ENCODE results near the gene CKS1B.

Gene CKS1B

GRCh38 chr1:155003227-155003765 lies 28.8 kb downstream of the CKS1B start:
- no peak for DNase-seq

DNA sequence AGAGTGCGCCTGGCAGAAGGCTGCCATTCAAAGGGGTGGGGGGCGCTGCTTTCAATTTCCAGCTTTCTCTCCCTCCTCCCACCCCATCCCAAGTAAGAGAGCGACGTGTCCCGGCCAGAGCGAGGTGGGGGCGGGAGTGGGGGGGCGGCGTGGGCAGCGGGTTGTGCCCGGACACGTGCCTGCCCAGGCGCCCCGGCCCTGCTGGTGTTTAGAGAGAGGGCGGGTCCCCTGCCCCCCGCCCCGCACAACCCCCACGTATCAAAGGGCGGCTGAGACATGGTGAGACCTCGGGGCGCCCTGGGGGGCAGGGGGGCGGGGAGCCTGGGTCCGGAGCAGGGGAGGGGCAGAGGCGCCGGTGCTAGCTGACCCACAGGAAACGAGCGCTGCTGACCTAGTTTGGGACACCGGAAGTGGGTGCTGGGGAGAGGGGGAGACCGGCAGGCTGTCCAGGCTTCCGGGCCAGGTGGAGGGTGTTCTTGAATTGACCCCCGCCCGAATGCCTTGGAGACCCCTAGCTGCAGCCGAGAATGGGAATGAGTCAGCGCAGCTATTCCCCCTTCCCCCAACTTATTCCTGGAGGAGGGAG lies 29.4 kb downstream of the CKS1B start:
- no peak for DNase-seq

- DNase-seq: no peak
Measured at GRCh38 chr1:155004352-155005075, 30.0 kb downstream of the CKS1B start.

- no peak for DNase-seq
Measured at GRCh38 chr1:155005076-155006011, 30.9 kb downstream of the CKS1B start.

DNA sequence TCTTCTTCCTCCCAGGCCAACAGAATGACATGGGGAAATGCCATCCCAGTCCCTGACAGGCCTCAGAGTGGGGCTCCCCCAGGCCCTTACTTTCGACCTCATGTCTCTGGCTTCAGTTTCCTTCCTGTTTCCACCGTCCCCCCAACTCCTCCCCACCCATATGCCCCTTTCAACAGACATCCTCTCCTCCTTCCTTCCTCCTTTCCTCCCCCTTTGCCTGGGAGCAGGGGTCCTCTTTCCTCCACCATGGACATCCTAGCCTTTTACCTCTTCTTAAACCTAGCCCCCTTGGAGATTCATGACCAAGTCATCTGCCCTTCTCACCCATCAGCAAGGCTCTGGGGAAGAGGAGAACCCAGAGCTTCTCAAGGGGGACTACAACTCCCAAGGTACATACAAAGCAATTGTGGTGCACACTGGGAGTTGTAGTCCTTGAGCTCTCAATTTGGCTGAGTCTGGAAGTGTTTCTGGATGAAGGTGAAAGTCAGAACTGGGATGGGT lies 32.2 kb downstream of the CKS1B start:
- no peak for DNase-seq

- DNase-seq: no peak
Measured at GRCh38 chr1:155007251-155007828, 32.9 kb downstream of the CKS1B start.

GRCh38 chr1:155008015-155008941 lies 33.8 kb downstream of the CKS1B start:
- no peak for DNase-seq

DNA sequence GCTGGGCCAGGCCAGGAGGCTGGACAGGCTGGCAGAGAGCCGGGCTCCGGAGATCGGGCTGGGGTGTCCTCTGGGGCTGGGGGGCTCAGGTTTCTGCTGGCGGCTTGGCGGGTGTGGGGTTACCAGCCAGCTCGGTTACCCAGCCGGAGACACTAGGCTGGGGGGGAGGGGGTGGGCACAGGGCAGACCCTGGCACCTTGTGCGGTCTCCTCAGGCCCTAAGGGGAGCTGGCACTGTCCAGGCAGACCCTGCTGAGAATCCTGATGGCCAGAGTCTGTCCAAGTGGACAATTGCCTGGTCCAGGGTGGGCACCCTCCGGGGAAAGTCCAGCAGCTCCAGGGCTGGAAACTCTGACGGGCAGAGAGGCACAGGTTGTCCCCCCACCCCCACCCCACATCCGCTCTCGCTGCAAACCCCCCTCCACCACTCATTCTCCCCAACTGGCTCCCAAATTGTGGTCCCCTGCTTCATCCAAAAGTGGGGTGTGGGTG lies 34.8 kb downstream of the CKS1B start:
- DNase-seq: no peak

DNA sequence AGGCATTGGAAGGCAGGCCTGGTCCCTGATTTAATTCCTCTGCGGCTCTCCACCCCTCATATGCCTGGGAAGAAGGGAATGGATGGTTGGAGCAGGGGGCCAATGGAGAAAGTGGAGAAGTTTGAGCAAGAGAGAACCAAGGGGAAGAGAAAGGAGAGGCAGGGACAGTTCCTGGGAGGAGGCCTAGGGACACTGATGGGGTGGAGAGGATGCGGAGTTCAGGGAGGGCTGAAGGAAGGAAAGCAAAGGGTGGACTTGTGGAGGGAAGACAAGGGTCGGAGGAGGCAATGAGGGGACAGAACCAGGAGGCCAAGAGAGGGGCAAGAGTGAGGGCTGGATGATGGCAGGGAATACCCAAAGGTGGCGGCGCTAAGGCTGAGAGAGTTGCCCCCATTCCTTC lies 35.3 kb downstream of the CKS1B start:
- no peak for DNase-seq

DNA sequence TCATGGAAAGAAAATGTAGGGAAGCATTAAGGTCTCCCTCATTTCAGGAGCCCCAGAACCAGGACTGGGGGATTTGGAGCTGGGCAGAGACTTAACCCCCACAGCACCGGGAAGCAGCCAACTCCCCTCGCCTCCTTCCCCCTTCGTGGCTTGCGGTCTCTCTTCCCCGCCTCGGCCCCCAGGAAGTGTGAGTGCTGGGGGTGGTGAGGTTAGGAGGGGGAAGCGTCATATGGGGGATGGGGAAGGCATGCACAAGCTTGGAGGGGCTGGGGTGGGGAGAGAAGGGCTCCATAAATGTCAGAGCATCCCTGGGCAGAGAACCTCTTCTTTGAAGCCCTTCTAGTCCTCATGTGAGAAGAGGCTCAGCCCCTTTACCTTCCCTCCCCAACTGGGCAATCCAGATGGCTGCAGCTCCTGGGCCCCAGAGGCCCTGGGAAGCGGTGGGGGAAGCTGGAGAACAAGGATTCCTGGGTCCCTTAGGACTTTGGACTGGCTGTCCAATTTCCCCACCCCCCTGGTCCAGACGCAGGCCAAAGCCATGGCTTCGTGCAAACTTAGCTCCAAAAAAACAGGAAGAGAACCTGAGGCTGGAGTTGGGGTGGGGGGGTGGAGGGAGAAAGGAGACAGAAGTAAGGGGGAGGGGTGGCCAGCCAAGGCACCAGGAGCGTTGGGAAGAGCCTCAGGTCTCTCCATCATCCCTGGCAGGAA lies 35.9 kb downstream of the CKS1B start:
- DNase-seq: no peak

GRCh38 chr1:155011004-155011416 lies 36.5 kb downstream of the CKS1B start:
- DNase-seq: no peak

GRCh38 chr1:155011437-155012025 lies 37.0 kb downstream of the CKS1B start:
- no peak for DNase-seq

DNA sequence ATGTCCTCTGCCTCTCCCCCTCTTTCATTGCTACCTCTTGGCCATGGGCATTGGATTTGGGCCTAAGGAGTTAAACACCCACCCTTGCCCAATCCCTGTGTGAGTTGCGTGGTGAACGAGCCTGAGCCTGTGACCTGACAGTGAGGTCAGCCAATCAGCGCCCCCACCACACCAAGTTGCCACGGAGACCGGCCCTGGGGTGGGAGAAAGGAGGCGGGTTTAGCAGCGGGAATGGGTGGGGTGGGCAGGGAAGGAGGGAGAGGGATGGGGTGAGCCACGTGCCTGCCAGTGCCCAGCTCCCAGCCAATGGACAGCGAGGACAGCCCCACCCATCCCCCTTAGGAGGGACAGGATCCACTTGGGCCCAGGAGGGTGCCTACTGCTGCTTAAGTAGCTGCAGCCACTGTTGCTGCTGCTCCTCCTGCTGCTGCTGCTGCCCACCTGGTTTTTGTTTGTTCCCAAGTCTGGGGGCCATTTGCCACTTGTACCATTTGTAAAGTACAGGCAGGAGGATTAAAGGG lies 37.6 kb downstream of the CKS1B start:
- DNase-seq: peak; percentile 40

DNA sequence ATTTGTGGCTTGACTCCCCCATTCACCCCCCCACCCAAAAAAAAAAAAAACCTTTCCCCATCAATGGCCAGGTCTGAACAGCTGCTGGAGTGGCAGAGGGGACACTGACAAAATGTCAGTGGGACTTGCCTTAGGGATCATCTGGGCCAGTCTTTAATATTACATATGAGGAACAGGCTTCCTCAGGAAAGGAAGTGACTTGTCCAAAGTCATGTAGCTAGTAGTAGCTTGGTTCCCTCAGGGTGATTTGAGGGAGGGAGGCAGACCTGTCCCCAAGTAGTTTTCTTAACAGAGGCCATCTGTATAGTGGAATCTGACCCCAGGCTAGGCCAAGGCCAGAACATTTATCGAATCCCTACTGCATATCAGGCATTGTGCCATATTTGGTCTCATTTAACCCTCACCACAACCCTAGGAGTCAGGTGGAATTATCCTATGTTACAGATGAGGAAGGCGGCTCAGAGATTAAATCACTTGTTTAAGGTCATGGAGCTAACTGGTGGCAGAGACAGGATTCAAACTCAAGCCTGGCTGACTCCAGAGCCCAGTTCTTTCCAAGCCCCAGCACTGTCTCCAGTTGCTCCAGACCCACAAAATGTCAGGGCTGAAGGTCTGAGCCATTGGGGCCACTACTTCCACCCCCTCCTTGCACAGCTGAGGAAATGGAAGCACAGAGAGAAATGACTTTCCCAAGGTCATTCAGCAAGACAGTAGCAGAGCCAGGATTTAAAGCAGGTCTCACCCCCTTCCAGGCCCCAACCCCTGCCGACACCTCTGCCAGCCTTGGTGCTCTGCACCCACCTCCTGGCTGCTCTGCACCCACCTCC lies 38.5 kb downstream of the CKS1B start:
- DNase-seq: no peak

GRCh38 chr1:155013632-155014031 lies 39.2 kb downstream of the CKS1B start:
- no peak for DNase-seq

DNA sequence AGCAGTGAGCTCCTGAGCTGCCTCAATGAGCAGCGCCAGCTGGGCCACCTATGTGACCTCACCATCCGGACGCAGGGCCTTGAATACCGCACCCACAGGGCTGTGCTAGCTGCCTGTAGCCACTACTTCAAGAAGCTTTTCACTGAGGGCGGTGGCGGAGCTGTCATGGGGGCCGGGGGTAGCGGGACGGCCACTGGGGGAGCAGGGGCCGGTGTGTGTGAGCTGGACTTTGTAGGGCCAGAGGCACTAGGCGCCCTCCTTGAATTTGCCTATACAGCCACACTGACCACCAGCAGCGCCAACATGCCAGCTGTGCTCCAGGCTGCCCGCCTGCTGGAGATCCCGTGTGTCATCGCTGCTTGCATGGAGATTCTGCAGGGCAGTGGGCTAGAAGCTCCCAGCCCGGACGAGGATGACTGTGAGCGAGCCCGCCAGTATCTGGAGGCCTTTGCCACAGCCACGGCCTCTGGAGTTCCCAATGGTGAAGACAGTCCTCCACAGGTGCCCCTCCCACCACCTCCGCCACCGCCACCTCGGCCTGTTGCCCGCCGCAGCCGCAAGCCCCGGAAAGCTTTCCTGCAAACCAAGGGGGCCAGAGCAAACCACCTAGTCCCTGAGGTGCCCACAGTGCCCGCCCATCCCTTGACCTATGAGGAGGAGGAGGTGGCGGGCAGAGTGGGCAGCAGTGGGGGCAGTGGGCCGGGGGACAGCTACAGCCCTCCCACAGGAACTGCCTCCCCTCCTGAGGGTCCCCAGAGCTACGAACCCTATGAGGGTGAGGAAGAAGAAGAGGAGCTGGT lies 40.4 kb downstream of the CKS1B start:
- no peak for DNase-seq

DNA sequence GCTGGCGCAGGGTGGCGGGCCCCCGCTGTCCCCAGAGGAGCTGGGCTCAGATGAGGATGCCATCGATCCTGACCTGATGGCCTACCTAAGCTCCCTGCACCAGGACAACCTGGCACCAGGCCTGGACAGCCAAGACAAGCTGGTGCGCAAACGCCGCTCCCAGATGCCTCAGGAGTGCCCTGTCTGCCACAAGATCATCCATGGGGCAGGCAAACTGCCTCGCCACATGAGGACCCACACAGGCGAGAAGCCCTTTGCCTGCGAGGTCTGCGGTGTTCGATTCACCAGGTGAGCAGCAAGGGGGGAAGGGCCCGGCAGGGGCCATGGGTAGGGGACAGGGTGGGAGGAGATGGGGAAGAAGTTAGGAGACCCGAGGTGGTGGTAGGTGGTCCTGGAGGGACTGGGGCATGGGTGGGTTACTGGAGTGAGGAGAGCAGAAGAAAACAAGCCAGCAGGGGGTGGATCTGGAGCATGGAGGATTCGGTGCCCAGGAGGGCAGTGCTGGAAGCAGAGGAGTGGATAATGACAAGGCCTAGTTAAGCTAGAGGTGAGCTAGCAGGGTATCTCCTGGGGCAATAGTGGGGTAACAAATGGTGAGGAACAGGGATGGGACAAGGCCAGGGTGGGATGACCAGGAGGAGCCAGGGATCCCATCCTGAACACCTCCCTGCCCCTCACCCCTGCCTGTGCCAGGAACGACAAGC lies 41.2 kb downstream of the CKS1B start:
- DNase-seq: no peak
